HFF-Myc (cell line): Measurements from ENCODE around the gene ALOX15B.

ENCODE experiments used
- DNase-seq: peaks from one replicate; pipeline ENCODE4 v3.0.0-alpha.2; 2011; ENCODE audit warnings: low read depth; ENCODE audit errors: extremely low read depth
- H3K4me3 ChIP-seq: replicated peaks from 2 replicates; pipeline ENCODE4 v1.5.1; 2011; ENCODE audit warnings: low read depth, mild to moderate bottlenecking, control low read depth, low read length
- CTCF ChIP-seq: IDR thresholded peaks from 2 replicates; pipeline ENCODE4 v1.5.1; 2012; ENCODE audit warnings: mild to moderate bottlenecking, low read depth, low read length, control low read depth; ENCODE audit errors: missing control alignments

ALOX15B gene

GRCh38 chr17:8038954-8039610 lies at the start of gene ALOX15B:
Gene ALOX15B (plus strand): TSS chr17:8039059. CDS start chr17:8039156, 97 bp downstream.
- H3K4me3 ChIP-seq = no peak within 1 kb of the TSS
- DNase-seq = no peak
- TF ChIP-seq CTCF = no peak

- TF ChIP-seq CTCF = peak; percentile 95
- H3K4me3 ChIP-seq = peak overlapping the region; percentile 54
- DNase-seq = no peak
Observed at GRCh38 chr17:7989781-7990655, 48.8 kb upstream of the ALOX15B start.

GRCh38 chr17:7992516-7992915 lies 46.3 kb upstream of the ALOX15B start:
- TF ChIP-seq CTCF = no peak
- H3K4me3 ChIP-seq = no peak overlapping the region
- no peak for DNase-seq

GRCh38 chr17:7992924-7993323 lies 45.9 kb upstream of the ALOX15B start:
- no peak overlapping the region for H3K4me3 ChIP-seq
- no peak for DNase-seq
- no peak for TF ChIP-seq CTCF

GRCh38 chr17:7993972-7994589 lies 44.8 kb upstream of the ALOX15B start:
- no peak overlapping the region for H3K4me3 ChIP-seq
- no peak for DNase-seq
- no peak for TF ChIP-seq CTCF

- no peak overlapping the region for H3K4me3 ChIP-seq
- no peak for DNase-seq
- no peak for TF ChIP-seq CTCF
Observed at GRCh38 chr17:7995724-7996123, 43.1 kb upstream of the ALOX15B start.
